ENCODE measurements around the gene OPN4.

DNA sequence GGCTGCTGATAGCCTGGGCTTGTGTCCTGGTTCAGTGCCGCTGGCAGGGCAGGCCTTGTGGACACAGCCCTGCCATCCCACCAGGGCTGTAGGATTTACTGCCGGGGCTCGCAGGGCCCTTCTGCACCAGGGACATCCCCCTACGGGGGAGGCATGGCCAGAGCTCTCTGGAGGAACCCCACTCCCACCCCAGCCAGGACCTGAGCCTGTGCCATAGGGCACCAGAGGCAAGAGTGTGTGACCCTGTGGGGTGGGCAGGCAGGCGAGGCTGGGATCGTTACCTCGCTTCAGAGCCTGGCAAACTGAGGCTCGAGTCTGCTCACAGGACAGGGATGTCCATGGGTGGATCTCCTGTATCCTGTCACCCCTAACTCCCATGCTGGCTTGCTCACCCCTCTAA, 16.5 kb downstream of the OPN4 start:
- TF ChIP-seq POLR2AphosphoS5 (IDR thresholded peaks at IDR 0.05; ENCODE audit: insufficient read depth, low read depth, low read length): no peak
- no peak for TF ChIP-seq POLR2A (IDR thresholded peaks at IDR 0.05; ENCODE audit: low read depth, low read length)
- TF ChIP-seq, protein P1, sequence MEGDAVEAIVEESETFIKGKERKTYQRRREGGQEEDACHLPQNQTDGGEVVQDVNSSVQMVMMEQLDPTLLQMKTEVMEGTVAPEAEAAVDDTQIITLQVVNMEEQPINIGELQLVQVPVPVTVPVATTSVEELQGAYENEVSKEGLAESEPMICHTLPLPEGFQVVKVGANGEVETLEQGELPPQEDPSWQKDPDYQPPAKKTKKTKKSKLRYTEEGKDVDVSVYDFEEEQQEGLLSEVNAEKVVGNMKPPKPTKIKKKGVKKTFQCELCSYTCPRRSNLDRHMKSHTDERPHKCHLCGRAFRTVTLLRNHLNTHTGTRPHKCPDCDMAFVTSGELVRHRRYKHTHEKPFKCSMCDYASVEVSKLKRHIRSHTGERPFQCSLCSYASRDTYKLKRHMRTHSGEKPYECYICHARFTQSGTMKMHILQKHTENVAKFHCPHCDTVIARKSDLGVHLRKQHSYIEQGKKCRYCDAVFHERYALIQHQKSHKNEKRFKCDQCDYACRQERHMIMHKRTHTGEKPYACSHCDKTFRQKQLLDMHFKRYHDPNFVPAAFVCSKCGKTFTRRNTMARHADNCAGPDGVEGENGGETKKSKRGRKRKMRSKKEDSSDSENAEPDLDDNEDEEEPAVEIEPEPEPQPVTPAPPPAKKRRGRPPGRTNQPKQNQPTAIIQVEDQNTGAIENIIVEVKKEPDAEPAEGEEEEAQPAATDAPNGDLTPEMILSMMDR (IDR thresholded peaks at IDR 0.05; ENCODE audit: extremely low read depth in 1 of 2, insufficient read depth in 1 of 2, low read depth in 1 of 2, low read length in 2 of 2): no peak

Data from endothelial cell of umbilical vein (primary cell).